Measurements from ENCODE around the gene CEACAM5.

- TF ChIP-seq SUZ12 (IDR thresholded peaks at IDR 0.05) (no peak), L3MBTL2 (conservative IDR thresholded peaks at IDR 0.05) (no peak), FOXK2 (IDR thresholded peaks at IDR 0.05) (no peak), PKNOX1 (IDR thresholded peaks at IDR 0.05) (no peak), LEF1 (IDR thresholded peaks at IDR 0.05; ENCODE audit: borderline replicate concordance) (no peak), TARDBP (IDR thresholded peaks at IDR 0.05) (no peak), BHLHE40 (IDR thresholded peaks at IDR 0.05; ENCODE audit: borderline replicate concordance) (no peak), ZNF384 (IDR thresholded peaks at IDR 0.05) (no peak), CTBP1 (IDR thresholded peaks at IDR 0.05; ENCODE audit: borderline replicate concordance) (no peak), SP1 (IDR thresholded peaks at IDR 0.05) (no peak), FOXM1 (IDR thresholded peaks at IDR 0.05; ENCODE audit: borderline replicate concordance) (no peak), ARNT (IDR thresholded peaks at IDR 0.05) (no peak)
These were observed 40.1 kb upstream of the CEACAM5 start for GRCh38 chr19:41668315-41668714.

Measured in HEK293T (cell line).